Measurements from ENCODE around the gene PPP2R2D.

DNA sequence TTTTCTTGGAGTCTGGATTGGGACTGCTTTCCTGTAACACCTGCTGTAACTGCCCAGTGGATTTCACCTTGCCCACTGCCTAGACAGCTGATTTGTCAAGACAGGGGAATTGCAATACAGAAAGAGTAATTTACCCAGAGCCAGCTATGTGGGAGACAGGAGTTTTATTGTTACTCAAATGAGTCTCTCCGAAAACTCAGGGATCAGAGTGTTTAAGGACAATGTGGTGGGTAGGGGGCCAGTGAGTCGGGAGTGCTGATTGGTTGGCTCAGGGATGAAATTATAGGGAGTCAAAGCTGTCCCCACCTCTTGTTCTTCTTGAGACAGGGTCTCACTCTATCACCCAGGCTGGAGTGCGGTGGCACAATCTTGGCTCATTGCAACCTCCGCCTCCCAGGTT lies 106.2 kb downstream of the PPP2R2D start:
- TF ChIP-seq SIN3A (IDR thresholded peaks at IDR 0.05; ENCODE audit: borderline replicate concordance, insufficient read depth, low read depth, low read length) (no peak), POLR2AphosphoS5 (IDR thresholded peaks at IDR 0.05; ENCODE audit: low read depth, low read length) (no peak)
- TF ChIP-seq, protein P1, sequence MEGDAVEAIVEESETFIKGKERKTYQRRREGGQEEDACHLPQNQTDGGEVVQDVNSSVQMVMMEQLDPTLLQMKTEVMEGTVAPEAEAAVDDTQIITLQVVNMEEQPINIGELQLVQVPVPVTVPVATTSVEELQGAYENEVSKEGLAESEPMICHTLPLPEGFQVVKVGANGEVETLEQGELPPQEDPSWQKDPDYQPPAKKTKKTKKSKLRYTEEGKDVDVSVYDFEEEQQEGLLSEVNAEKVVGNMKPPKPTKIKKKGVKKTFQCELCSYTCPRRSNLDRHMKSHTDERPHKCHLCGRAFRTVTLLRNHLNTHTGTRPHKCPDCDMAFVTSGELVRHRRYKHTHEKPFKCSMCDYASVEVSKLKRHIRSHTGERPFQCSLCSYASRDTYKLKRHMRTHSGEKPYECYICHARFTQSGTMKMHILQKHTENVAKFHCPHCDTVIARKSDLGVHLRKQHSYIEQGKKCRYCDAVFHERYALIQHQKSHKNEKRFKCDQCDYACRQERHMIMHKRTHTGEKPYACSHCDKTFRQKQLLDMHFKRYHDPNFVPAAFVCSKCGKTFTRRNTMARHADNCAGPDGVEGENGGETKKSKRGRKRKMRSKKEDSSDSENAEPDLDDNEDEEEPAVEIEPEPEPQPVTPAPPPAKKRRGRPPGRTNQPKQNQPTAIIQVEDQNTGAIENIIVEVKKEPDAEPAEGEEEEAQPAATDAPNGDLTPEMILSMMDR (IDR thresholded peaks at IDR 0.05), result no peak
- TF ChIP-seq, protein P2, sequence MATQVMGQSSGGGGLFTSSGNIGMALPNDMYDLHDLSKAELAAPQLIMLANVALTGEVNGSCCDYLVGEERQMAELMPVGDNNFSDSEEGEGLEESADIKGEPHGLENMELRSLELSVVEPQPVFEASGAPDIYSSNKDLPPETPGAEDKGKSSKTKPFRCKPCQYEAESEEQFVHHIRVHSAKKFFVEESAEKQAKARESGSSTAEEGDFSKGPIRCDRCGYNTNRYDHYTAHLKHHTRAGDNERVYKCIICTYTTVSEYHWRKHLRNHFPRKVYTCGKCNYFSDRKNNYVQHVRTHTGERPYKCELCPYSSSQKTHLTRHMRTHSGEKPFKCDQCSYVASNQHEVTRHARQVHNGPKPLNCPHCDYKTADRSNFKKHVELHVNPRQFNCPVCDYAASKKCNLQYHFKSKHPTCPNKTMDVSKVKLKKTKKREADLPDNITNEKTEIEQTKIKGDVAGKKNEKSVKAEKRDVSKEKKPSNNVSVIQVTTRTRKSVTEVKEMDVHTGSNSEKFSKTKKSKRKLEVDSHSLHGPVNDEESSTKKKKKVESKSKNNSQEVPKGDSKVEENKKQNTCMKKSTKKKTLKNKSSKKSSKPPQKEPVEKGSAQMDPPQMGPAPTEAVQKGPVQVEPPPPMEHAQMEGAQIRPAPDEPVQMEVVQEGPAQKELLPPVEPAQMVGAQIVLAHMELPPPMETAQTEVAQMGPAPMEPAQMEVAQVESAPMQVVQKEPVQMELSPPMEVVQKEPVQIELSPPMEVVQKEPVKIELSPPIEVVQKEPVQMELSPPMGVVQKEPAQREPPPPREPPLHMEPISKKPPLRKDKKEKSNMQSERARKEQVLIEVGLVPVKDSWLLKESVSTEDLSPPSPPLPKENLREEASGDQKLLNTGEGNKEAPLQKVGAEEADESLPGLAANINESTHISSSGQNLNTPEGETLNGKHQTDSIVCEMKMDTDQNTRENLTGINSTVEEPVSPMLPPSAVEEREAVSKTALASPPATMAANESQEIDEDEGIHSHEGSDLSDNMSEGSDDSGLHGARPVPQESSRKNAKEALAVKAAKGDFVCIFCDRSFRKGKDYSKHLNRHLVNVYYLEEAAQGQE (IDR thresholded peaks at IDR 0.05; ENCODE audit: insufficient read depth in 1 of 2, low read depth in 2 of 2, low read length in 1 of 2), result no peak
